Measurements from ENCODE around the gene SENP5.
"Not testable (repeated sequence)": the region's sequence is repeated elsewhere in the genome, so short reads cannot be mapped to it uniquely, and the experiment has no call there.

Gene SENP5

GRCh38 chr3:196867507-196868296 lies at the start of gene SENP5:
TSS of gene SENP5 (plus strand) at chr3:196867920. CDS start at chr3:196885182, 17,262 bp downstream.
- DNase-seq, result peak; percentile 96

- DNase-seq, result no peak
Observed at GRCh38 chr3:196821806-196822355, 45.8 kb upstream of the SENP5 start.

GRCh38 chr3:196829651-196830050 lies 38.1 kb upstream of the SENP5 start:
- DNase-seq, result not testable (repeated sequence)

GRCh38 chr3:196835086-196835485 lies 32.6 kb upstream of the SENP5 start:
- DNase-seq, result no peak

GRCh38 chr3:196836626-196837025 lies 31.1 kb upstream of the SENP5 start:
- DNase-seq, result not testable (repeated sequence)

GRCh38 chr3:196837819-196838420 lies 29.8 kb upstream of the SENP5 start:
- DNase-seq, result no peak

GRCh38 chr3:196839351-196839750 lies 28.4 kb upstream of the SENP5 start:
- DNase-seq, result not testable (repeated sequence)

GRCh38 chr3:196842567-196843434 lies 24.9 kb upstream of the SENP5 start:
- DNase-seq, result no peak

GRCh38 chr3:196843435-196844110 lies 24.1 kb upstream of the SENP5 start:
- DNase-seq, result no peak

GRCh38 chr3:196844235-196845219 lies 23.2 kb upstream of the SENP5 start:
- not testable (repeated sequence) for DNase-seq

GRCh38 chr3:196848375-196848774 lies 19.3 kb upstream of the SENP5 start:
- DNase-seq, result not testable (repeated sequence)

- no peak for DNase-seq
Observed at GRCh38 chr3:196849180-196849741, 18.5 kb upstream of the SENP5 start.

- not testable (repeated sequence) for DNase-seq
Observed at GRCh38 chr3:196863000-196863399, 4.7 kb upstream of the SENP5 start.

- DNase-seq, result no peak
Observed at GRCh38 chr3:196867155-196867506, 589 bp upstream of the SENP5 start.

GRCh38 chr3:196868297-196868661 lies 559 bp downstream of the SENP5 start:
- DNase-seq, result no peak

- DNase-seq, result no peak
Observed at GRCh38 chr3:196872316-196872715, 4.6 kb downstream of the SENP5 start.

- not testable (repeated sequence) for DNase-seq
Observed at GRCh38 chr3:196874511-196875094, 6.9 kb downstream of the SENP5 start.

GRCh38 chr3:196875258-196875657 lies 7.5 kb downstream of the SENP5 start:
- no peak for DNase-seq

GRCh38 chr3:196883361-196883760 lies 15.6 kb downstream of the SENP5 start:
- no peak for DNase-seq

- DNase-seq, result no peak
Observed at GRCh38 chr3:196886144-196886543, 18.4 kb downstream of the SENP5 start.
